ENCODE measurements around the gene NDUFAF8.

GRCh38 chr17:81260171-81260570 is 21.1 kb downstream of the NDUFAF8 start:
- TF ChIP-seq RNF2 (IDR thresholded peaks at IDR 0.05; ENCODE audit: borderline replicate concordance, low read depth) = no peak
- no peak for TF ChIP-seq POLR2A (IDR thresholded peaks at IDR 0.05; ENCODE audit: low read length)
- TF ChIP-seq CTCF (IDR thresholded peaks at IDR 0.05) = no peak
- no peak for TF ChIP-seq USF2 (IDR thresholded peaks at IDR 0.05)
- no peak for TF ChIP-seq CHD2 (IDR thresholded peaks at IDR 0.05; ENCODE audit: low read length, partially characterized antibody)
- TF ChIP-seq CBX8 (IDR thresholded peaks at IDR 0.05) = no peak
- TF ChIP-seq HEYL (CRISPR knock-in tag; IDR thresholded peaks at IDR 0.05) = no peak
- no peak for TF ChIP-seq ZC3H11A (IDR thresholded peaks at IDR 0.05)
- no peak for TF ChIP-seq ZFP36 (IDR thresholded peaks at IDR 0.05; ENCODE audit: borderline replicate concordance, partially characterized antibody)
- TF ChIP-seq CEBPB (IDR thresholded peaks at IDR 0.05) = no peak
- TF ChIP-seq MYC (IDR thresholded peaks at IDR 0.05; ENCODE audit: borderline replicate concordance, low read length) = no peak
- TF ChIP-seq EP300 (IDR thresholded peaks at IDR 0.05) = no peak
